Glutamatergic neuron (in vitro differentiated cells): Measurements from ENCODE around the gene RPL36. TPM values are rescaled to one million over a fixed set of nuclear protein-coding genes. Genes with fewer than 3 reads are reported as not detected.

Source experiments
- DNase-seq: peaks from one replicate; pipeline ENCODE4 v3.0.0; 2022
- H3K27ac Mint-ChIP-seq: one replicate; pipeline ENCODE4 v1.8.0; 2020; ENCODE audit warnings: mild to moderate bottlenecking, mixed read lengths, inconsistent platforms; ENCODE audit not compliant: unreplicated experiment
- H3K27me3 Mint-ChIP-seq: one replicate; pipeline ENCODE4 v1.8.0; 2020; ENCODE audit warnings: mild to moderate bottlenecking, moderate library complexity, mixed read lengths, inconsistent platforms; ENCODE audit not compliant: unreplicated experiment
- H3K36me3 Mint-ChIP-seq: one replicate; pipeline ENCODE4 v1.8.0; 2020; ENCODE audit warnings: mild to moderate bottlenecking, mixed read lengths, inconsistent platforms; ENCODE audit not compliant: unreplicated experiment
- H3K4me1 Mint-ChIP-seq: one replicate; pipeline ENCODE4 v1.8.0; 2020; ENCODE audit warnings: mild to moderate bottlenecking, low read depth, mixed read lengths, inconsistent platforms; ENCODE audit not compliant: unreplicated experiment
- H3K4me3 Mint-ChIP-seq: one replicate; pipeline ENCODE4 v1.8.0; 2020; ENCODE audit warnings: mild to moderate bottlenecking, mixed read lengths, inconsistent platforms; ENCODE audit not compliant: unreplicated experiment
- H3K9me3 Mint-ChIP-seq: one replicate; pipeline ENCODE4 v1.8.0; 2020; ENCODE audit warnings: mild to moderate bottlenecking, moderate library complexity, mixed read lengths, inconsistent platforms; ENCODE audit not compliant: unreplicated experiment
- CTCF ChIP-seq: fragments of 200-600 bp; sonication (generic); IDR thresholded peaks from one replicate; pipeline ENCODE4 v1.5.0; 2021; ENCODE audit not compliant: partially characterized antibody, unreplicated experiment
- total RNA-seq: library from RNA; stranded (reverse); fragmentation: NEBNext Ultra II Directional; extraction: Animal tissue kit (Norgen Biotek cat#: 25700); gene quantifications from one replicate; pipeline ENCODE4 v1.2.1, GENCODE V29; 2021; ENCODE audit not compliant: unreplicated experiment

Gene RPL36
- total RNA-seq, 1 donor from 2014 or later: 514 TPM

DNA sequence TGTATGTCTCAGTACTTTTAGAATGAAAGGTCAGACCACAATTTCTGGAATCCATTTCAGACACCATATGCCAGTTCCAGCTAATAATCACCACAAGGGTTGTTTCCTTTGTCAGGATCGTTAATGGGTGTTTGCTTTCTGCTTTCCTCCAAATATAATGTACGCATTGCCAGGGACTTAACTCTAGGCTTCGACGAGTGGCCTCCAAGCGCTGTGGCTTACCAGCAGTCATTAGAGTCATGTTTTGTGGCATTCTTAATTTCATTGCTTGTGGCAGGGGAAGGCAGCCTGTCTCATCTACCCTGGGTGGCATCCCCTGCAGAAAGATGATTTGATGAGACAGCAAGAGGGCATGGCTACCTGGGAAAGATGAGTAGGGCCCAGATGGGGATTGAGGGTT, 44.7 kb upstream of the RPL36 start:
- H3K27ac Mint-ChIP-seq: peak overlapping the region; percentile 73
- no peak overlapping the region for H3K4me3 Mint-ChIP-seq
- TF ChIP-seq CTCF: no peak
- H3K36me3 Mint-ChIP-seq: no peaks in the 10 kb centered on the region
- peaks cover 9% of the 10 kb centered on the region for H3K4me1 Mint-ChIP-seq
- H3K27me3 Mint-ChIP-seq: peaks cover 2% of the 10 kb centered on the region
- no peaks in the 10 kb centered on the region for H3K9me3 Mint-ChIP-seq
- no peak for DNase-seq

- Mint-ChIP-seq H3K4me1 (peaks cover 8% of the 10 kb centered on the region), H3K27ac (no peak overlapping the region), H3K27me3 (peaks cover 2% of the 10 kb centered on the region), H3K4me3 (no peak overlapping the region), H3K9me3 (no peaks in the 10 kb centered on the region), H3K36me3 (no peaks in the 10 kb centered on the region)
- no peak for DNase-seq
- no peak for TF ChIP-seq CTCF
These were observed 43.4 kb upstream of the RPL36 start for GRCh38 chr19:5646703-5647102.

- H3K27ac Mint-ChIP-seq: peak overlapping the region; percentile 66
- no peak for TF ChIP-seq CTCF
These were observed 41.6 kb upstream of the RPL36 start for GRCh38 chr19:5648464-5648863.

GRCh38 chr19:5651361-5651760, 38.7 kb upstream of the RPL36 start:
- no peak overlapping the region for H3K4me3 Mint-ChIP-seq
- no peaks in the 10 kb centered on the region for H3K9me3 Mint-ChIP-seq
- no peak for DNase-seq
- peaks cover 9% of the 10 kb centered on the region for H3K4me1 Mint-ChIP-seq
- no peak overlapping the region for H3K27ac Mint-ChIP-seq
- TF ChIP-seq CTCF: no peak
- H3K27me3 Mint-ChIP-seq: peaks cover 3% of the 10 kb centered on the region
- H3K36me3 Mint-ChIP-seq: no peaks in the 10 kb centered on the region

More at GRCh38 chr19:5648464-5648863, 41.6 kb upstream of the RPL36 start:
- peaks cover 2% of the 10 kb centered on the region for H3K27me3 Mint-ChIP-seq
- no peaks in the 10 kb centered on the region for H3K9me3 Mint-ChIP-seq
- H3K4me3 Mint-ChIP-seq: no peak overlapping the region
- H3K36me3 Mint-ChIP-seq: no peaks in the 10 kb centered on the region
- no peak for DNase-seq
- peaks cover 16% of the 10 kb centered on the region for H3K4me1 Mint-ChIP-seq

DNA sequence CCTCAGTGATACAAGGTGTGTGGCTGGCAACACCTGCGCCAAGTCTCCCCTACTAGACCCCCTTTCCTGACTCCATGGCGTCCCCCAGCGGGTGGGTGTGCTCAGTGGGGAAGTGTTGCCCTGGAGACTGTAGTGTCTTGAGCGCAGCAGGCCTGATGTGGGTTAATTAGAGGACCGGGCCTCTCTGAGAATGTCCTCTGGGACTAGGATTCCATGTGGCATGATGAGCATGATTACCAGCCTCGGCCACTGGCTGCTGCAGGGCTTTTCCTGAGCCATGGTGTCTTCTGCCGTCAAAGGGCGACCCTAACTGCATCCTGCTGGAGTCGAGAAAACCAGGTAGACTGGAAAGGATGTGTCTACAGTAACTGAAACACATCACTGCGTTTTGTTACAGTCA, 37.8 kb upstream of the RPL36 start:
- DNase-seq: peak; percentile 37
- Mint-ChIP-seq H3K9me3 (no peaks in the 10 kb centered on the region), H3K4me3 (no peak overlapping the region), H3K27ac (peak overlapping the region; percentile 22), H3K36me3 (no peaks in the 10 kb centered on the region), H3K4me1 (peaks cover 9% of the 10 kb centered on the region), H3K27me3 (peaks cover 2% of the 10 kb centered on the region)
- TF ChIP-seq CTCF: no peak
